ENCODE data around the gene CLK2. TPM values are rescaled to one million over a fixed set of nuclear protein-coding genes. Genes with fewer than 3 reads are reported as not detected.

Gene CLK2
- total and polyA plus RNA-seq, 2 of the 13 experiments (the other 11 are each of a cell fraction or from before 2014, with no cell fraction given): 20.1 to 73.5 TPM

GRCh38 chr1:155244368-155245162, 28.7 kb downstream of the CLK2 start (continued):
- TF ChIP-seq POLR2G (IDR thresholded peaks at IDR 0.05; ENCODE audit: low read depth, low read length) (peak; percentile 43; the same call in 1 of the 2 replicates), U2AF1 (optimal IDR thresholded peaks at IDR 0.05; ENCODE audit: low read depth, low read length) (no peak), ZUFSP (CRISPR knock-in tag; IDR thresholded peaks at IDR 0.05; ENCODE audit: borderline replicate concordance) (no peak), ETV6 (CRISPR knock-in tag; conservative IDR thresholded peaks at IDR 0.05) (no peak), XRCC5 (optimal IDR thresholded peaks at IDR 0.05; ENCODE audit: low read length) (peak; percentile 95), HCFC1 (IDR thresholded peaks at IDR 0.05; ENCODE audit: low read depth, low read length) (no peak), HNRNPH1 (optimal IDR thresholded peaks at IDR 0.05; ENCODE audit: low read depth, low read length) (no peak), DZIP1 (CRISPR knock-in tag; IDR thresholded peaks at IDR 0.05) (no peak), ZNF17 (CRISPR knock-in tag; IDR thresholded peaks at IDR 0.05) (no peak), SPEN (CRISPR knock-in tag; IDR thresholded peaks at IDR 0.05; ENCODE audit: low read depth) (no peak), ZNF460 (CRISPR knock-in tag; IDR thresholded peaks at IDR 0.05; ENCODE audit: borderline replicate concordance) (no peak), RBM39 (IDR thresholded peaks at IDR 0.05; ENCODE audit: low read depth, low read length, poor library complexity, severe bottlenecking) (peak; percentile 60), YY1 (IDR thresholded peaks at IDR 0.05; ENCODE audit: insufficient read depth, insufficient replicate concordance, low read depth, low read length) (peak; percentile 8), MAZ (IDR thresholded peaks at IDR 0.05; ENCODE audit: borderline replicate concordance, low read depth, low read length) (no peak), MAZ (CRISPR knock-in tag; IDR thresholded peaks at IDR 0.05; ENCODE audit: low read depth) (no peak), NFYB (CRISPR knock-in tag; IDR thresholded peaks at IDR 0.05) (peak; percentile 17; the same call in 1 of the 2 replicates), ZNF605 (CRISPR knock-in tag; IDR thresholded peaks at IDR 0.05) (no peak), KLF12 (CRISPR knock-in tag; IDR thresholded peaks at IDR 0.05; ENCODE audit: borderline replicate concordance) (no peak), SIN3A (IDR thresholded peaks at IDR 0.05; ENCODE audit: borderline replicate concordance, low read depth, low read length) (no peak), SCMH1 (CRISPR knock-in tag; IDR thresholded peaks at IDR 0.05; ENCODE audit: borderline replicate concordance) (no peak), ZKSCAN5 (CRISPR knock-in tag; IDR thresholded peaks at IDR 0.05) (no peak), DMAP1 (CRISPR knock-in tag; IDR thresholded peaks at IDR 0.05) (no peak)
- TF ChIP-seq, protein P1, sequence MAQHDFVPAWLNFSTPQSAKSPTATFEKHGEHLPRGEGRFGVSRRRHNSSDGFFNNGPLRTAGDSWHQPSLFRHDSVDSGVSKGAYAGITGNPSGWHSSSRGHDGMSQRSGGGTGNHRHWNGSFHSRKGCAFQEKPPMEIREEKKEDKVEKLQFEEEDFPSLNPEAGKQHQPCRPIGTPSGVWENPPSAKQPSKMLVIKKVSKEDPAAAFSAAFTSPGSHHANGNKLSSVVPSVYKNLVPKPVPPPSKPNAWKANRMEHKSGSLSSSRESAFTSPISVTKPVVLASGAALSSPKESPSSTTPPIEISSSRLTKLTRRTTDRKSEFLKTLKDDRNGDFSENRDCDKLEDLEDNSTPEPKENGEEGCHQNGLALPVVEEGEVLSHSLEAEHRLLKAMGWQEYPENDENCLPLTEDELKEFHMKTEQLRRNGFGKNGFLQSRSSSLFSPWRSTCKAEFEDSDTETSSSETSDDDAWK (CRISPR knock-in tag; IDR thresholded peaks at IDR 0.05): no peak

Data from HepG2 (cell line).